Germinal center (tissue), 1 donor: ENCODE data around the gene EPS8L3.
"Not testable (repeated sequence)": the region's sequence is repeated elsewhere in the genome, so short reads cannot be mapped to it uniquely, and the experiment has no call there.

Experiments used
- DNase-seq: peaks from one replicate; pipeline ENCODE4 v3.0.0; 2012; ENCODE audit warnings: mixed read lengths, low spot score

EPS8L3 gene

DNA sequence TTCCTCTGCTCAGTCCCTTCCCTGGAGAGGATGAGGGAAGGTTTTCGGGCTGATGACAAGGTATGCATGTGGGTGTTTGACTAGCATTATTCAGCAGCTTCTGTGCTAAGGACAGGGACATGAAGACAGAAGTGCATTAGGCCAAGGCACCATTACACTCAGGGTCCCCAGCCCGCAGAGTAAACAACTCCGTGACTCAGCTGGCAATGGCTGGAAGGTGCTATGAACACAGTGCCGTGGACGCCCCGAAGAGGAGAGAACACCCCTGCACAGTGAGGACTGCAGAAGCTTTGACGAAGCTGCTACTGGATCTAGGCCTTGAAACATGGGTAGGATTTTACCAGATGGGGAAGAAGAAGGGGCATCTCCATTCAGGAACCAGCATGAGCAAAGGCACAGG is 13.7 kb upstream of the EPS8L3 start:
- no peak for DNase-seq

DNA sequence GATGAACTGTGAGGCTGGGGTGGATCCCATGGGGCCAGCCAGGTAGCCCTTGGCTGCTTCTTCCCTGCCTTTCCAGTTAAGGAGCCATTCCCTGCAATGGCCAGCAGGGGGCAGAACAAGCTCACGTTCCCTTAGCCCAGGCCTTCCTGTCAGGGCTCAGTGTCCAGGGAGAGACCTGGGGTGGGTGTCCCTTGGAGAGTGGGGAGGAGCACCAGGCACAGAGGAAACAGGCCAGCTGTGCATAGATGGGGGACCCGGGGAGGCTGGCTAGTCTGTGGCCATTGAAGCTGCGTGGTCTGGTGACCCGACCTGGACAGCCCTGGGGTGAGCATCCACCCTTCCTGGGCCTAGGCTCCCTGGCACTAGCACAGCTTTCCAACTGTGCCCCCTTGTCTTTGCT is 13.2 kb upstream of the EPS8L3 start:
- DNase-seq = peak; percentile 70

DNA sequence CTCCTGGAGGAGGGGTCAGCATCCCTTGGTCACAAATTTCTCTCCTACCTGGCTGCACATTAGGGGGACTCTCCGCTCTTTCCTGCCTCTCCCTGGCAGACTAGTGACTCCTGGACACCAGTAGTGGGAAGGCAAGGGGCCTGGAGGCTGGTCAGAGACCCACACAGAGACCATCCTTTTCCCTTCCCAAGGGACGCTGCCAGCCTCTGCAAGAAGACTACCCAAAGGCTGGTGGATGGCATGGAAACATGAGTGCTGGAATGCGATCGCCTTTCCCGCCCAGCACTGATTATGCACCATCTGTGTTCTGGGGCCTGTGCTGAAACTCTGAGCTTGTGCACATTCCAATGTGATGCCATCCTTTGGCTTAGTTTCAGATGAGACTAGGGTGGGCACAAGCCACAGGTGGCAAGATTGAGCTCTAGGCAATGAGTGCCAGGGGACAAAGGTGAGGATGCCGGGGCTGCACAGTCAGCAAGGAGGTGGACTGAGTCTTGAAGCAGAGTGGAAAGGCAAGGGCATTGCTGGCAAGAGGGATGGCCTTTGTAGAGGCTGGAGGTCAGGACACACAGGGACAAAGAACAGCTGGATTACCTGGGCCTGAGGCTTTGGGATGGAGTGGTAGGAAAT is 12.6 kb upstream of the EPS8L3 start:
- DNase-seq = no peak

DNA sequence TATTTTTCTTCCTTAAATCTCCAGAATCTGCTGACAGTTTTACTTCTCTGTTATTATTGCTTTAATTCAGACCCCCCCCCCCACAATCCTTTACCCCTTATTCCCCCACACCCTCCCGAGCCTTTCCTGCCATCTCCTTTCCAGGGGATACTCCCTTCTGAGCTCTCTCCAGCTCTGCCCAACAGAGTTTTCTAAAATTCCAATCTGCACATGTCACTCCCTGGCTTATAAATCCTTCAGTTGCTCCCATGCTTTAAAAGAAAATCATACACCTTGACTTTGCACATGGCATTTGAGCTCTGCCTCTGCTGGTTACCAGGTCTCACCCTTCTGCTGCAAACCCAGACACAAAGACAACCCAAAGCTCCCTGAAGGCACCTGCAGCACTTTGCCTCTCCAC is 11.7 kb upstream of the EPS8L3 start:
- DNase-seq = no peak

DNA sequence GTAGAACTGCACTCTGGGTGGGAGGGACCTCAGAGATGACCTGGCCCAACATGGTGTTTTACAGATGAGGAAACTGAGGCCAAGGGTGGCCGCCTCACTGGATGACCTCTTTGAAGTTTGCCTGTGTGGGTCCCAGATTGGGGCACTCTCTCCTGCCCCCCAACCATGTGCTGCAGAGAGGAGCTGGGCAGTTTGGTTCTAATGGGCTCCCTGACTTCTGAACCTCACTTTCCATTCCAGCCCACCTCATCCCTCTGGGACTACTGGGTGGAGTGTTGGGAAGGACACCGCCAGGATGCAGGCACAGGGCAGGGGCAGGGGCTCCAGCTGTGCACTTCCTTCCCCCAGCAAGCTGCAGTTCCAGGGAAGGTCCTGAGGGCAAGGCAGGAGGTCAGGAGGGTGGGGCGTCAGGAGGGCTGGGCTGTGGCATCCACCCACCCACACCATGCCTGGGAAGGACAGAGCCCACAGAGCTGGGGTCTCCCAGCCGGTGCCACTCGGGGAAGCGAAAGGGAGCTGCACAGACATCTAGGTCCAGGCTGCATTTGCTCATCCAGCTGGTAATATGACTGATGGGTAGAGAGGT is 10.3 kb upstream of the EPS8L3 start:
- DNase-seq = no peak

DNA sequence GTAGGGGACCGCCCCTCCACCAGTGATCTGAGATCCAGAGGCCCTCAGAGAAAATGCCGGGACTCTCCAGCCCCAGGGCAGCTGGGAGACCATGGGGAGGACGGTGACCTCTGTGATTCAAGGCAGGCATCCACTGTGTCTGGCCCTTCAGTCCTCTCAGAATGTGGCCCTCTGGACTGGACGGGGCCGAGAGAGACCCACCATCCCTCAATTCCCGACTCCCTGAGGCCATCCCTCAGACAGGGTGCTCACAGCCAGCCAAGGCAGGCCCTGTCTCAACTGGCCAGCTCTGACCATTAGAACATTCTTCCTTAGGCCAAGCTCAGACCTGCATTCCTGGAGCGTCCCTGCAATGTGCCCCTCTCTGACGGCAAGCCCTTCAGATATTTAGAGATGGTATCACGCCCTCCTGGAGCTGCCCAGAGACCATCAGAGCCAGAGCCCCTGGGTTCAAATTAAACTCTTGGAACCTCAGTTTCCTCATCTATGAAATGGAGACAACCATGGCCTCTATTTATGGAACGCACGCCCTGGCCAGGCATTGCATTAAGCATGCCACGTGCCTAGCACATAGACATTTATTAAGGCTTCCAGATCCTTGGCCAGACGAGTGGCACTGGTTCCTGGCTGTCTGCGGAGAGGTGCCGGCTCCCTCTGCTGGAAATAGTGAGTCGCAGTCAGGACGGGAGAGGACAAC is 9.6 kb upstream of the EPS8L3 start:
- DNase-seq = peak; percentile 50

DNA sequence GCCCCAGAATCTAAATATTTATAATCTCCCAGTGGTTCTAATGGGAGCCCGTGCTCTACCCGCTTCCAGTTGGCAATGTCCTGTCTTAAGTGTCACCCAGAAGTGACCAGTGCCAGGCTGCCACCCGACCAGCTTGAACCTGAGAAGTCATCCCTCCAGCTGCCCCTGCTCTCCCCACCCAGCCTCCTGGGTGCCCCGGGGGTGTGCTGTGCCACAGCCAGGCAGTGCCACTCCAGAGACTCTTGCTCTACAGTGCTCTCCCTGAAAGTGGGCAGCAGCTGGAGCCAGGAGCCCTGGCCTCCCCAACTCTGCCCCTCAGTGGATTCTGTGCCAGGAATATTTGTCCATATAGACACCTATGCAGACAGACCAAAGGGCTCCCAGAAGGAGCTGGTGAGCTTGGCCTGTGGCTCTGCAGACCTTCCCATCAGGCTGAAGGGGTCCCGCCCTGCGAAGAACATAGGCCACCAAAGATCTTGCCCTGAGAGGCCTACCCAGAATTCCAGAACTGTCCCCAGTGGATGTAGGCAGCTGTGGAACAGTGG is 9.0 kb upstream of the EPS8L3 start:
- DNase-seq = no peak

DNA sequence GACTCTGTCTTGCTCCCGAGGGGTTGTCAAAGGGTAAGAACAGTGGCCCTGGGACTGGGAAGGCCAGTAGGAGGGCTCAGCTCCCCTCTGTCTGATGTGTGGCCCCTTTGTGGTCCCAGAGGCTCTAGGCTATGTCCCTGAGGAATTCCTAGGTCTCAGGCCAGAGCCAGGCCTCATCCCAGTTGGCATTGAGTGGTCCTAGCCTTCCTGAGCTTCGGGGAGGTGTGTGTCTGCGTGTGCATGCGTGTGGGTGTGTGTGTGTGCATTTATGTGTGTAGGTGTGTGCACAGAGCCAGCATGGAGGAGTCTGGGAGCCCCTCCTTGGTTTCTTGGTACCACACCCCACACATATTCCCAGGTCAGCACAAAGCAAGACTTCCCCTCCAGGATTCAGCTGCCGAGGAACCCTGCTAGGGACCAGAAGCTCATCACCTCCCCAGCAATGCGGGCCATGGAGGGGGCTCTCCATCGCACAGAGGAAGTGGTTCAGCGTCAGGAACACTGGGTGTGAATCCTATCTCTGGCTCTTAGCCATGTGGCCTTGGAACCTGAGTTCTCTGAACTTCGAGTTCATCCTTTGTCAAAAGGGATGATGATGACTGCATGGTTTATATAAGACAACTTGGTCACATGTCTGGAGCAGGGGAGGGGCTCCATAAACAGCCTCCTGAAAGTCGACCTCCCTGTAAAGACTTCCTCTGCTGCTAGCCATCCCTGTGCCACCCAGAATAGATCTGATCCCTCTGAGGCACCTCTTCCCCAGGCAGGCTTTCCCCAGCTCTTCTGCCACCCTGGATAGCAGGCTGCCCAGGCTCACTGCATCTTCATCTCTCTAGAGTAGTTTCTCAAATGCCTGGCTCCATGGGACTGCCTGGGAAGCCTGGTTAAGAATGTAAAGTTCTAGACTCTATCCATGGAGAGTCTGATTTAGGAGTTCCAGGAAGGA is 8.3 kb upstream of the EPS8L3 start:
- no peak for DNase-seq

DNA sequence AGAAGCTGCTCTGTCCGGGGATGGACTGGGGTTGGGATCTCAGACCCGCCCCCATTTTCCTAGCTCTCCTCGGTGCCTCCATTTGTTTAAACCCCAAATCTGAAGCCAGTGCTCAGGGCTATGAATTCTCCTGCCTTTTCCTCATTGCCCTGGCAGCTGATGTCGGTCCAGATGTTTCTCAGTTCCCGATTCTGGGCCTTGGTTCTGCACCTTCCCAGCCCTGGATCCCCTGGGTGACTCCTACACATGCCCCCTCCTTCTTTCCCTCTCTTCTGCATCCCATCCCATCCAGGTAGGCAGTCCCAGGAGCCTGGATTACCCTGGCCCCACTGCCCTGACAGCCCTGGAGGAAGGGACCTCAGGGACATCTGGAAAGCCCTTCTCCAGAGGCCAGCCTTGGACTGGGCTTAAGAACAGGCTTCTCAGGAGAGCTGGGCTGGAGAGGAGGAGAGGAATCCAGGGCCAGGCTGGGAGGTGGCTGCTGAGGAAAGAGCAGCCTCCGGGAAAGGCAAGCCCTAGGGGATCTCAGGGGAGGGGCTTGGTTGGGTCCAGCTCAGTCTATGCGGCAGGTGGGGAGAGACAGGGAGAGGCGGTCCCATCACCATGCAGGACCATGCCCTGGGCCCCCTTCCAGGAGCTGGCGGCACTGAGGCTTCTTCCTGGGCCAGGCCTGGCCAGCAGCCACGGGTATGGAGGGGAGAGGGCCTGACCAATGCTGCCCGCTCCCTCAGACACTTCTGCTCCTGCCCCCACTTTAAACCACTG is 6.8 kb upstream of the EPS8L3 start:
- no peak for DNase-seq

DNA sequence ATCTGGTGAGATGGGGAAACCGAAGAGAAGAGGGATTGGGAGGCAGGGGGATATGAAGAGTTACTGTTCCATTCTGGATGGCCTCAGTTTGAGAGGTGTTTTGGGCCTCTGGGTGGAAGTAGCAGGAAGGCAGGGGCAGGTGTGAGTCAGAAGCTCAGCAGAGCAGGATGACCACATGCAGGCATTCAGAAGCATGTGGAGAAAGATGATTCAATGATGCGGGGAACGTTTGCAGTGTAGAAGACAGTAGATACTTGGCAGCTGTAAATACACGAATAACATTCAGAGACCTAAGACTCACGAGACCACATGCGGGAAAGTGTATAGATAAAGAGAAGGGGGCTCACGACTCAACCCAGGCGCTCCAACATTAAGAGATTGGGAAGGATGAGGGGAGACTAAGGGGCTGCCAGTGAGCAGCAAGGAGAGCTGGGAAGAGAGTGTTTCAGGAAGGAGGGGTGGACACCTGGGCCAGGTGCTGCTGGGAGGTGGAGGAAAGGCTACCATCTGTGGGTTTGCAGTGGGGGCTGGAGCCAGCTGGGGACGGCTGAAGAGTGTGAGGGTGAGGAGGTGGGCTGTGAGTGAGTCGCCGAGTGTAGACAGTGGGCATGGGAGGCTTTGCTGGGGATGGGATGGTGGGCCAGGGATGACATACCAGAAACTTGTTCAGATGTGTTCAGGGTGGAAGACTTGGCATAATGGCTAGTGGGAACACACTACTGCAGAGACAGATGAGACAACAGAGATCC is 5.8 kb upstream of the EPS8L3 start:
- DNase-seq = no peak

DNA sequence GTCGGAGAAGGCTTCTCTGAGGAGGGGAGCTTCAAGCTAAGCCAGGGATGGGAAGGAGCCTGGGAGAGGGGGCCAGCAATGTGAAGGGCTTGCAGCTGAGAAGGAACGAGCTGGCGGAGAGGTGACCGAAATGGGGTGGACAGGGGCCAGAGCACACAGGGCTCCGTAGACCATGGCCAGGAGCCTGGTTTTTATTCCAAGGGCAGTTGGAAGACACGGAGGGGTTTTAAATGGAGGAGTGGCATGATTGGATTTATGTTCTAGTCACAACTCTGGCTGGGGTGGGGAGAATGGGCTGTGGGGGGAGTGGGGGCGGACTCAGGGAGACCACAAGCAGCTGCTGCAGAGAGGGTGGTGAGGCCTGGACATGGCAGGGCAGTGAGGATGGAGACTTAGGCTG is 5.1 kb upstream of the EPS8L3 start:
- DNase-seq = no peak

DNA sequence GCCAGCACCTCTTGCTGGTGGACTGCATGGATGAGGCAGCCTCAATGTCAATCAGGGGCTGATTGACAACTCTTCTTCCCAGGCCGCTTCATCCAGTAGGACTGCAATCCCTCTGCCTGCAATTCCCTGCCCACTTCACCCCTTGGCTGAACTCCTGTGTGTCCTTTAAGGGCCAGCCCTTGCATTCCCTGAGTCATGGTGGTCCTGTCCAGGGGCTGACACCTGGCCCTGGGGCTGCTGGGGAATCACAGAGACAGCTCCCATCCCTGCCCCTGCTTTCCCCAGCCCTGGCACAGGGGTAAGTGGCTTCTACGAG is 4.6 kb upstream of the EPS8L3 start:
- DNase-seq = no peak

DNA sequence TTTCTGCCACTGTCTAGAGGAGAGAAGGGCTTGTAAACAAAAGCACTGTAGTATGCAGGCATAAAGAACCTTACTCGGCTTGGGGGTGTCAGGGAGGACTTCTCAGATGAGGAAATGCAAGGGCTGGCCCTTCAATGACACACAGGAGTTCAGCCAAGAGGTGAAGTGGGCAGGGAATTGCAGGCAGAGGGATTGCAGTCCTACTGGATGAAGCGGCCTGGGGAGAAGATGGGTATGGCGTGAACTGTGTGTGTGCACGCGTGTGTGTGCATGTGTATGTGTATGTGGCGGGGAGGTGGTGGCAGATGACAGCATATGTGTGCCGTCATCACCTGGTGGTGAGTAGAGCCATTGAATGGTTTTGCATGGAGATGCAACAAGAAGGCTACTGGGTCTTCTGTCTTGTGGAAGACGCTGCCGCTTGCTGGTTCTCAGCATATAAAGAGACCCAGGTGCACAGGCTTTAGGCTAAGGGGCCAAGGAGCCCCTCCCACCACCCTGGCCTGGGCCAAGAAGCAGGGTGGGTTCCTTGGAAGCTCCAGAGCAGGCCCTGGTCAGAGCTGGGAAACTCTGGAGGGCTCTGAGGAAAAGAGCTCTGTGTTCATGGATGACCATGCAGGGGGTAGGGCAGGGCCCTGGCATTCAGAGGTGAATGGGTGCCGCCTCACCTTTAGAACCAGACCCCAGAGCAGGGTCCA is 4.1 kb upstream of the EPS8L3 start:
- no peak for DNase-seq

DNA sequence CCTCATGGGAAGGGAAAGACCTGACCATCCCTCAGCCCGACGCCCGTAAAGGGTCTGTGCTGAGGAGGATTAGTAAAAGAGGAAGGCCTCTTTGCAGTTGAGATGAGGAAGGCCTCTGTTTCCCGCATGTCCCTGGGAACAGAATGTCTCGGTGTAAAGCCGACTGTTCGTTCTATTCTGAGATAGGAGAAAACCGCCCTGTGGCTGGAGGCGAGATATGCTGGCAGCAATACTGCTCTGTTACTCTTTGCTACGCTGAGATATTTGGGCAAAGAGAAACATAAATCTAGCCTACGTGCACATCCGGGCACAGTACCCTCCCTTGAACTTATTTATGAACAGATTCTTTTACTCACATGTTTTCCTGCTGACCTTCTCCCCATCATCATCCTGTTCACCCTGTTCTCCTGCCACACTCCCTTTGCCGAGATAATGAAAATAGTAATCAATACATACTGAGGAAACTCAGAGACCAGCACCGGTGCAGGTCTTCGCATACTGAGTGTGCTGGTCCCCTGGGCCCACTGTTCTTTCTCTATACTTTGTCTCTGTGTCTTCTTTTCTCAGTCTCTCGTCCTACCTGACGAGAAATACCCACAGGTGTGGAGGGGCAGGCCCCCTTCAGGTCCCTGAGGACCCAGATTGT is 3.4 kb upstream of the EPS8L3 start:
- not testable (repeated sequence) for DNase-seq

DNA sequence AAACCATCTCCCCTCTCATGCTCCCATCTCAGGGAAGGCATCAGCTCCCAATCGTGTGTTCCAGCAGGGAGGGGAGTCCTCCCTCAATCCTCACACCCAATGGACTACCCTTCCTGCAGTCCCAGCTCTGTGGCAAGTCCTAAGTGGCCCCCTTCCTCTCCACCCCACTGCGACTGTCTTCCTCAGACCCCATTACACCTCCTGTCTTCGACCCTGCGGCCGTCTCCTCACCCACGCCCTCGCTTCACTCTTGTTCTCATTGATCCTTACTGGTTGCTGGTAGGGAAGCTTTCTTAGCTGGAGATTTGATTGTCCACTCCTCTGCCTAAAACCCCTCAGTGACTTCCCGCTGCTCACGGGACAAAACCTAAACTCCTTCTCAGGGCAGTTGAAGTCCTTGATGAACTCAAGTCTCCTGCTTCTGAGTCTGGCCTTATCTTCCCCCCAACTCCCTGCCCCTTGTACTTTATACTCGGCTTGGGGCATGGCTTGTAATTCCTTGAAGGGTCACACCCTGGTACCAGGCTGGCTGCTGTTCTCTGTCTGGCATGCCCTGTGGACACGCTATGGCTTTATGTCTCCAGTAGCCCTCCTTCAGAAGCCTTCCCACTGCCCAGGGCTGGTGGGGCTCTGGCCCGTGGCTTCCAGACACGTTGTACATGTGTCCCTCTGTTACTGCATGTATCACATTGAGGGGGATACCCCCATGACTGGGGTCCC is 2.3 kb upstream of the EPS8L3 start:
- no peak for DNase-seq

DNA sequence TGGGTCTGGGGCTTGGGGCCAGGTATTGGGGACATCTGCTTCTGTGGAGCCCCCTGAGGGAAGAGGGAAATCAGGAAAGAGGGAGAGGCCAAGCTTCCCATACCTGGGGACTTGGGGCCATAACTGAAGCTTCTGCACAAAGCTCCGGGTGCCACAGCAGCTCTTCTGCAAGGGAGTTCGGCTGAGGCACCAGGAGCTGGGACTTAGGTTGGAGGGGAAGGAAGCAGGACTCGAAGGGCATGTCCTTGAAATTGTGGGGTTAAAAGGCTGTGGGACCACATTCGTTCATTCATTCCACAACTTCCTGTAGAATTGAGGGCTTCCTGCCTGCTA is 1.7 kb upstream of the EPS8L3 start:
- DNase-seq = no peak

DNA sequence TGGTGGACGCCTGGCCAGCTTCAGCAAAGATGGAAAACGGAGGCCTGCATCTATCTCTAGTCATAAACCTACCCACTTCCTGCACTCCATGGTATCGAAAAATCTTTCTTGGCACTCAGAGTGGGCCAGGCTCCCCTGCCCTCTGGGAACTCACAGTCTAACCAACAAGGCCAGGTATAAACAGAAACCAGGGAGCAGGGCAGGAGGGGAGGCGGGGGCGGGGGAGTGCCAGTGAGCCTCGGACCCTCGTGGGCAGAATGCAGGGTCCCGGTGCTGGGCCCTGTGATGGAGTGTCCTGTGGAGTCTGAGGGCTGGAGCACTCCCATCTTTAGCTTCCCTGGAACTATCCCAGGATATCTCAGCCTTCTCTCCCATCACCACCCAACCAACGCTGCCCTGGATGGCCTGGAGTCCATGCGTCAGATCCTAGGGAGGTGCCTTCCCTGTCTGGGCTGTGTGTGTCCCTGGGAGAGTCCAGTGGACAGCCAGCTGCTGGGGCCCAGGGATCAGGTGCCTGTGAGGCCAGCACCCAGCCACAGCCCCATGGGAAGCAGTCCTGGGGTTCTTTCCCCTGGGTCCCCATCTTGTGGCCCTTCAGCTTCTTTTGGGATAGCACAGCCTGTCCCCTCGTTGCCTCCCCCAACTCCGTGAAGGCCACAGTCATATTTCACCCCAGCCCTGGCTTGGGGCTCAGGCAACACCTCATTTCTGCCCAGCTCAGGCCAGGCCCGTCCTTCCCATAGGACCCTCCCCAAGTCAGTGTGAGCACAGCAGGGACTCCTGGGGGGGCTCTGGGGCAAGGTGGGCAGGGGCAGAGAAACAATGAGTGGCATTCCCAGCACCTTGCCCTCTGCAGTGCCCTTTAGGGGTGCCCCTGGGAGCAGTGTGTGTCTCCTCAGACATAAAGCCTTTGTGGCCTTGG is 1.1 kb upstream of the EPS8L3 start:
- DNase-seq = no peak
